ENCODE data around the gene TBXAS1. TPM values are rescaled to one million over a fixed set of nuclear protein-coding genes. Genes with fewer than 3 reads are reported as not detected.

The TBXAS1 gene
- total RNA-seq, 4 donors from 2014 or later = 23.0 to 128 (median 47.3) TPM

GRCh38 chr7:139870380-139870779, 41.3 kb downstream of the TBXAS1 start:
- TF ChIP-seq CTCF (IDR thresholded peaks at IDR 0.05; ENCODE audit: low read depth) = no peak

- TF ChIP-seq CTCF (IDR thresholded peaks at IDR 0.05; ENCODE audit: low read depth) = no peak
Measured at GRCh38 chr7:139871331-139871730, 42.3 kb downstream of the TBXAS1 start.

GRCh38 chr7:139871820-139872219, 42.8 kb downstream of the TBXAS1 start:
- TF ChIP-seq CTCF (IDR thresholded peaks at IDR 0.05; ENCODE audit: low read depth) = no peak

GRCh38 chr7:139873593-139874301, 44.7 kb downstream of the TBXAS1 start:
- no peak for TF ChIP-seq CTCF (IDR thresholded peaks at IDR 0.05; ENCODE audit: low read depth)

- no peak for TF ChIP-seq CTCF (IDR thresholded peaks at IDR 0.05; ENCODE audit: low read depth)
Measured at GRCh38 chr7:139874302-139874629, 45.2 kb downstream of the TBXAS1 start.

GRCh38 chr7:139875821-139876241, 46.8 kb downstream of the TBXAS1 start:
- TF ChIP-seq CTCF (IDR thresholded peaks at IDR 0.05; ENCODE audit: low read depth) = no peak

GRCh38 chr7:139876622-139877283, 47.7 kb downstream of the TBXAS1 start:
- no peak for TF ChIP-seq CTCF (IDR thresholded peaks at IDR 0.05; ENCODE audit: low read depth)
